Stimulated activated CD4-positive, alpha-beta T cell treated with anti-CD3 and anti-CD28 coated beads, Interleukin-4, amount 100 ng/mL, for 48 hours (primary cell): ENCODE results near the gene PRKAR2B.
"Not testable (repeated sequence)": the region's sequence is repeated elsewhere in the genome, so short reads cannot be mapped to it uniquely, and the experiment has no call there.

Experiments
- DNase-seq, 2 donors: peaks; one replicate each; pipeline ENCODE4 v3.0.0-alpha.2; 2020; ENCODE audit warnings: low read depth in 2 of 2

Gene PRKAR2B

DNA sequence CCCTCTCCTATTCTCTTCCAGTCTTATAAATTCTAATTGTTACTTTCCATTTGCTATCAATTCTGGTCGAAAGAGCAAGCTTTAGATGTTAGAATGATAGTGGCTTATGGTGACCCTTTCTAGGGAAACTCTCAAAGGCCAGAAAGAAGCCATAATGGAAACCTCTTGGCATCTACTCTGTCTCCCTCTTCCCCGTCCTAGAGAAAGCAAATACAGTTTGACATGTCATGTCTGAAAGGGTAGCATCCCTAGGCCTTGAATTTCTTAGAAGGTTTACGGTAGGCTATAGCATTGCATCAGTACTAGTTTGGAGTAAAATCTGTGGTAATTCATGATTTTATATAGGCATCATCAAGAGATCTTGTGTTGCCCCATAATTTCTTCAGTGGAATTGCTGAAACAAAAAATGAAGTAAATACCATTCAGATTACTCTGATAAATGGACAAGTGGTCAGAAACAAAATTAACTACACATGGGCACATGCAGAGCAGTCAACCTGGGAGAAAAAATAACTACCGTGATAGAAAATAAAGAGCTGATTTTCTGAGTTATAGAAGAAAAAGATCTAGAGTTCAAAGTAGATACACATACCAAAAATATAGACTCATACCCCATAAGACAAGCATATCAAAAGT lies 4.4 kb downstream of the PRKAR2B start:
- no peak for DNase-seq

DNA sequence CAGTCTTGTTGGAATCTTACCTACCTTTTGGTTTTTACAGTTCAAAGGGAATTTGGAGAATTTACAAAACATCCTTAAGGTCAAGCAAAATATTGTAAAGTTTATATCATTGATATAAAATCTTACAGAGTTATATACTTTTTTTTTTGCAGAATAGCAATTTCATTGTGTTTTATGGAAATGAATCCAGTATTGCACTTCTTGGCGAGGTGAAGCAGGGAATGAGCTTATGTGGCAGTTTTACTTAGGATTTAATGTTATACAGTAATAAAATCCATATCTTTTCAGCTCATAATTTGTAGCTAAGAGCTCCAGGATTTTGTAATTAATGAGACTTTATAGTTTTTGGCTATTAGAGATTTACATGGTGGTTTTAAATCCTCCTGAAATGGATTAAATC lies 5.0 kb downstream of the PRKAR2B start:
- DNase-seq, result no peak

DNA sequence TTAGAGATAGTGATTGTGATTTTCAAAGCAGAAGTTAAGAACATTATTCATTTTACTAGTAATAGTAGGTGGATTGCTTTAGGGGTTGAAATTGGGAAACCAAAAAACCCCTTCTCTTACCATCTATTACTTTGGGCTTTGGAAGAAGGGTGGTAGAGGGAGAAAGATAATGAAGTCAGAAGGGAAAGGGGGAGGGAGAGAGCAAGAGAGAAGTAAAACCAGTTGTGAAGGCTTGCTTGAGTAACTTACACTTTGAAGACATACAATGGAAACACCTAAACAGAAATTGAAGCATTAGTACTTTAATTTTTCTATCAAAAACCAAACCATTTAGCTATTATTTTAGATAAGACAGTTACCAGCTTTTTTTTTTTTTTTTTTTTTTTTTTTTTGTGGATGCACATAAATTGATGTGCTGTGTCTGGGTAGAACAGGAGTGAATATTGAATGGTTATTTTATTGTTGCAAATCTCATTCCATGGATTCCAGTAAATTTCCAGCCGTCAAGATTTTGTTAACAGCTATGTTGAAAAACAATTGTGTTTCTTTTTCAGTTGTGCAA lies 5.5 kb downstream of the PRKAR2B start:
- no peak for DNase-seq

DNA sequence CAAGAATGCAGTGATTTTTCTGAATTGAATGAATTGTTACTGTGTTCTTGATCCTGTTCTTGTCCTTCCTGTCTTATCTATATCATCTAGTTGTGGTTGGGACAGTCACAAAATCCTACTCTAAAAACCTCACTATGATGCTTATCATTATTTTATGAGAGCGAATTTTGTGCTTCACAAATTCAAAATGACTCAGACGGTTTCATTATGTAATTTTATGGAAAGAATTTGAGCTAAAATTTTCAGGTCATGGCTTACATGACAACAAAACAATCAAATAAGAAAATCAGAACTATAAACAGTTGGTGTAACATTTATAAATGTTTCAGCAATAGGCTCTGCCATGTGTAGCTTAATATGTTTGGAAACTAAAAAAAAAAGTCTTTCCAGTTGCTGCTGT lies 6.9 kb downstream of the PRKAR2B start:
- DNase-seq, result no peak

DNA sequence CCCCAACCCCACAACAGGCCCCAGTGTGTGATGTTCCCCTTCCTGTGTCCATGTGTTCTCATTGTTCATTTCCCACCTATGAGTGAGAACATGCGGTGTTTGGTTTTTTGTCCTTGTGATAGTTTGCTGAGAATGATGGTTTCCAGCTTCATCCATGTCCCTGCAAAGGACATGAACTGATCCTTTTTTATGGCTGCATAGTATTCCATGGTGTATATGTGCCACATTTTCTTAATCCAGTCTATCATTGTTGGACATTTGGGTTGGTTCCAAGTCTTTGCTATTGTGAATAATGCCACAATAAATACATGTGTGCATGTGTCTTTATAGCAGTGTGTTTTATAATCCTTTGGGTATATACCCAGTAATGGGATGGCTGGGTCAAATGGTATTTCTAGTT lies 10.5 kb downstream of the PRKAR2B start:
- DNase-seq, result not testable (repeated sequence)

DNA sequence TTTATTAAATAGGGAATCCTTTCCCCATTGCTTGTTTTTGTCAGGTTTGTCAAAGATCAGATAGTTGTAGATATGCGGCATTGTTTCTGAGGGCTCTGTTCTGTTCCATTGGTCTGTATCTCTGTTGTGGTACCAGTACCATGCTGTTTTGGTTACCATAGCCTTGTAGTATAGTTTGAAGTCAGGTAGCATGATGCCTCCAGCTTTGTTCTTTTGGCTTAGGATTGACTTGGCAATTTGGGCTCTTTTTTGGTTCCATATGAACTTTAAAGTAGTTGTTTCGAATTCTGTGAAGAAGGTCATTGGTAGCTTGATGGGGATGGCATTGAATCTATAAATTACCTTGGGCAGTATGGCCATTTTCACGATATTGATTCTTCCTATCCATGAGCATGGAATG lies 11.6 kb downstream of the PRKAR2B start:
- DNase-seq, result not testable (repeated sequence)

DNA sequence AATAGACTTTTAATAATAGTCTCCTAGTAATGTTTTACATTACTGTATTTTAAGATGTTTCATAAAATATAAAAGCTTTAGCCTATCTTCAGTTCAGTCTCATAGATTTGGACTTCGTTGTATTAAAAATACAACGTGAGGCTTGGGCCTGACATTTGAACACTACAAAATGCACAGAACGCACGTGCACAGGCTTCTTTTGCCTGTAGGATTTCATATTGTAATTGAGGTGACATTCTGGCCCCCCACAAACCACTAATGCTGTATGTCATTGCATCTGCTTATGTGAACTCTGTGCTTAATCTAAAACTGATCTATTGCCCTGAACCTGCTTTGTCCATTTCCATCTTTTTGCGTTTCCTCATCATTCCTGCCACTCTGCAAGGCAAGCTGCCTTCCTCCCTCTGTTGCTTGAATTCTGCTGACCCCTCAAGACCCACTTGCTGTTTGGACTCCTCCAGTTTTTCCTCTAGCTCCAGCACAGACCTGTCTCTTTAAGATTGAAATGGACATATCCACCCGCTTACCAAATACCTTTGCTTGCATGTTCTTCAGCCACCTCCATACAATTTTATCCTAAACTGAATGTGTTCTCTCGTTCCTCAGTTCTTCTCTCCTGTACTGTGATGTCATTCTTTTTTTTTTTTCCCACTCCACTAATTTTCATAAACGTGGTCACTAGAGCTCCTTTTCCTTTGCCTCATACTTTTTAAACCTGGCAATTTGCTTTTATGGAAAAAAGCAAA lies 12.4 kb downstream of the PRKAR2B start:
- DNase-seq, result no peak

DNA sequence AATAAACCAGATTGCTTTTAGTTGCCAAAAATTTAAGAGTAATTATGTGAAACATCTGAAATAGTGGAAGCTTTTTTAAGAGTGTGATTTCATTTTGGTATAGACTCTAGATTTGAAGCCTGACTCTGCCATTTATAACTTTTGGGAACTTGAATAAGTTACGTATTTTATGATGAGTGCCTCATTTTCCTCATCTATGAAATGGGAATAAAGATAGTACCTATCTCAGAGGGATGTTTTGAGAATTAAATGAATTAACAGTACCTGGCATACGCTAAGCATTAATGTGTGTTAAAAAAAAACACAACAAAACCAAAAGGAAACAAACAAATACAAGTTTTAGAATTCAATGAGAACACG lies 12.9 kb downstream of the PRKAR2B start:
- no peak for DNase-seq

DNA sequence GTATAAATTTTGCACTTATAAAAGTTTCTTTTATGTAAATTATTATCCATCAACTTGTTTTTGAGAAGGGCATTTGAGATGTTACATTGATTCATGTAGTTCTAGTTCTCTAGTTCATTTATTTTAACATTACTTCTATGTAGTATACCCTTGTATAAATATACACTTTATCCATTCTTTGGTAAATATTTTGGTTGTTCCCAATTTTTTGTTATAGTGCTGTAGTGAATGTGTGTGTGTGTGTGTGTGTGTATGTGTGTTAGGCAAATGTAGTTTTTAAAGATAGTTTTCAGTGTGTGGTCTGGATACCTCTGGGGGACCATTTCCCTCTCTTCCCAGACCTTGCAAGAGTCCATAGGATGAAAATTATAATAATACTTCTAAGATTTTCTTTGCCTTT lies 15.0 kb downstream of the PRKAR2B start:
- no peak for DNase-seq

DNA sequence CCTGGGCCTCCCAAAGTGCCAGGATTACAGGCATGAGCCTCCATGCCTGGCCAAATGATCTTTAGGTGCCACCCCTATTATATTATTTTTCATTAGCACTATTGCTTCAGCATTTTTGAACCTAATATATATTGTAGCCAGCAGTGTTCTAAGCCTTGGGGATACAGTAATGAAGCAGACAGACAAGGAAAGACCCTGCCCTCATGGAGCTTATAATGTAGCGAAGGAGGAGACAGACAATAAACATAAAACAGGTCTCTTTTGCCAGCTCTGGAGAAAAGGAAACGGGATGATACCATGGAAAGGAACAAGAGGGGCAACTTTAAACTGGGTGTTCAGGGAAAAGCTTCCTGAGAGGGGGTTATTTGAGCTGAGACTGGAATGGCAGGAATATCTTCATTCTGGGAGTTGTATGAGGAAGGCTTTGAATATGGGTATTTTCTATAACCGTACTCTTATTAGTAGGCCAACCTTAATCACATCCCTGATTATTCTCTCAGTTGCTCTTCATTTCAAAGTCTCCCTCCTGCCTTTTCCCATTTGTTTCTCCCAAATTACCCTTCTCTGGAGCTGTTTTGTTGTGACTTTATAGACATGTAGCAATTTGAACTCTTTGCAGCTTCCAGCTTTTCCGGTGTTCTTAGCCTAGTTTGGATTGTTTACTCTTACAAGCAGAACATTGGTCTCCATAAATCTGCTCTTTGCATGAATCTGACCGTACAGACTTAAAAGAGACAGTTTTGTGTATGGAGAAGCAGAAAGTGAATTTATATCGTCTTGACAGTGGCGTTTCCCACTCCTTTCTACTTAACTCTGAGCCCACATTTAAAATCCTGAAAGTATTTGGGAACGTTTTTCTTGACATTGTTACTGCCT lies 19.0 kb downstream of the PRKAR2B start:
- DNase-seq, result no peak

DNA sequence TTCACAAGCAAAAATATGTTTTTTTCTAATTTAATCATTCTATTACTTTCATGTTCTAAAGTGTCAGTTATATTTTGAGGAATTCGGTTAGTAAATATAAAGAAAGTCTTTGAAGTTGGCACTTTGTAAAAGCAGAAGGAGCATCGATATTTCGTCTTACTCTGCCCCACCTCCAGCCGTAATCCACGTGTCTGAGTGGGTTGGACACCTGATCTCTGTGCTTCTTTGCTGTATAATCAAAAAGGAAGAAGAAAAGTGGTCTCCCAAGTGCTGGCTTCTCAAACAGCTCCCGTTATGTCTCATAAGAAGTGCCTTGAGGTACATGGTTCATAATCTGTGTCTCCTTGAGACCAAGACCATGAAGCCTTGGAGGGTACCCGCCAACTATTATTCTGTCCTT lies 19.8 kb downstream of the PRKAR2B start:
- no peak for DNase-seq

DNA sequence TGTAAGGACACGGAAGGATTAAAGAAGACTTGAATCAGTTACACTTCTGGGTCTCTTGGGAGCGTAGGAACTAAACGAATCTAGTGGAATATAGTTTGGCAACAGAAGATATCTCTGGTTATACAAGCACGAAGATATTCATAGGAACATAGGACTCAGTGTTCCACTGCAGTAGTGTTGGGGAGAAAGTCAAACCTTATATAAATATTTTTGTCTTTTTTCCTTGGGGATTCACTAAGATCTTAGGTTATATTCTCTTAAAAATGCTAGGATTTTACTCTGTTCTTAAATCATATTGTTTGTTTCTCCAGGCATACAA lies 21.4 kb downstream of the PRKAR2B start:
- no peak for DNase-seq

DNA sequence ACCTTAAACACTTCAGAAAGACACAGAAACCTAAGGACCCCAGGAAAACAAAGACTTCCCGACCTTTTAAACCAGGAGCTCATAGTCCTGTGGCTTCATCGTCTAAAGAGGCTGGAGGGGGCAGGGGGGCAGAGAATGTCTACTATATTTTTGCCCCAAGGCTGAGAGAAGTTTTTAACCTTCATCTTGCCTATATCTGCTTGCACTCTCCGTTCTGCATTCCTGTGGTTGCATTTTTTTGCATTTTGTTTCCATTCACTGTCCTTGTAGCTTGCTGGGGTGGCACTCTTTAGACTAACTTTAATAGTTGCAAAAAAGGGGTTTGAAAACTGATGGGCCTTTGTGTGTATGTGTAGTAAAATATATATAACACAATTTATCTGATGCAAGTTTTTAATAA lies 23.7 kb downstream of the PRKAR2B start:
- no peak for DNase-seq

DNA sequence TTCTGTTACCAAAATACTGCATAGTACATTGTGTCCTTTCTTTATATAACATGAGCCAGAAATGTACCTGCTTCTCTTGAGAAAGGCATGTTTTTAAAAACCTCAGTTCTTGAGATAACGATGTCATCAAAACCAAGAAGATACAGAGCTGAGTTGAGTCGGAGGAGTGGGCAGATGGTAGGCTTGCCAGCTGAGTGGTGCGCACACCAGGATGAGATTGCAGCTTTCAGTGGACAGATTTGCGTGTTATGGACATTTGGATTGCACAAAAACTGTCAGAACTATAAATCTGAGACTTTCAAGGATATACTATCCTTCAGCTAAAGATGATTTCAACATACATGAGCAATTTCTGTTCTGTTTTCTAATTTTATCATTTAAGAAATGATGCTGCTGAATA lies 25.0 kb downstream of the PRKAR2B start:
- DNase-seq, result no peak

DNA sequence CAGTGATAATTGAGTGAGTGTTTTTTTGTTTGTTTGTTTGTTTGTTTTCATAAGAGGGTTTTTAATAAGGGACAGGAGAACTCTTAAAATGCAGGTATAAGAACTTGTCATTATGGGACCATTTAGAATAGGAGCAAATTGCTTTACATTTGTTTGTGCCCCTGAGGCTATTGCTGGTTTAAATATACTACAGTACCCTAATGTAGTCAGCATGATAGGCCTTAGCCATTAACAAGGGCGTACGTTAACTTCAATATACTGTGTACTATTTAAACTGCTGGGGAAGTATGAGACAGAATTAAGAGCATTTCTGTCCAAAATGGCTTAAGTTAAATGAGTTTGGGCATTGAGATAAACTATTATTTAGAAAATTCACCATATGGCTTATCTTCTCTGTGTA lies 26.2 kb downstream of the PRKAR2B start:
- no peak for DNase-seq

DNA sequence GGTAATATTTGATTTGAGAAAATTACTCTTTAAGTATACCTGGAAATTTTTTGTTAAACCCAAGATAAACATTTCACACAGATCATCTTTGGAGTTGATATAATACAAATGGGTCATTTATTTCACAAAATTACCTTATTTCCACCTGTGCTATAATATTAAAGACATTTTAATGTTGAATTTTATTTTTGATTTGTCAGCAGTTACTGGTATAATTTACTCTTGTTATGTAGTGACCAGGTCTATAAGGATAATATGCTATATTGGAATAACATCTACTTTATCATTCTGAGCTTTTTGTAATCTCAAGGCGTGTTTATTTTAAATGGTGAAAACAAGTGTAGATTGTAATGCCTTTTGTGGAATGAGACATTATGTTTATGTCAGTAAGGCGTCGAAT lies 26.6 kb downstream of the PRKAR2B start:
- no peak for DNase-seq

DNA sequence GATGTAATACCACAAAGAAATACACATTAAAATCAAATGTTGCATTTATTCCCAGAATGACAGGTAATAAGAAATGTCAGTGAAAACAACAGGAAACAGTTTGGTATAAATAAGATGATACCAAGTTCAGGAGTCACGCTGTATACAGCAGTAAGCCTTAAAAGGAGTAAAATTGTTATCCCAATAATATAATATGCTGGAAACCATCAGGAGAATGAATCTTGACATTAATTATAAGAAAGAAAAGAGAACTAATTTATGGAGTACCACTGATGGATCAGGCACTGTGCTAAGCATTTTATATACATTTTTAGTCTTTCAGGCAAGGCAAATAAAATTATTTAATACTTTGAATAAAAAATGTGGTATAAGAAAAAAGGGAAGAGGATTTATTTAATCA lies 27.6 kb downstream of the PRKAR2B start:
- no peak for DNase-seq

DNA sequence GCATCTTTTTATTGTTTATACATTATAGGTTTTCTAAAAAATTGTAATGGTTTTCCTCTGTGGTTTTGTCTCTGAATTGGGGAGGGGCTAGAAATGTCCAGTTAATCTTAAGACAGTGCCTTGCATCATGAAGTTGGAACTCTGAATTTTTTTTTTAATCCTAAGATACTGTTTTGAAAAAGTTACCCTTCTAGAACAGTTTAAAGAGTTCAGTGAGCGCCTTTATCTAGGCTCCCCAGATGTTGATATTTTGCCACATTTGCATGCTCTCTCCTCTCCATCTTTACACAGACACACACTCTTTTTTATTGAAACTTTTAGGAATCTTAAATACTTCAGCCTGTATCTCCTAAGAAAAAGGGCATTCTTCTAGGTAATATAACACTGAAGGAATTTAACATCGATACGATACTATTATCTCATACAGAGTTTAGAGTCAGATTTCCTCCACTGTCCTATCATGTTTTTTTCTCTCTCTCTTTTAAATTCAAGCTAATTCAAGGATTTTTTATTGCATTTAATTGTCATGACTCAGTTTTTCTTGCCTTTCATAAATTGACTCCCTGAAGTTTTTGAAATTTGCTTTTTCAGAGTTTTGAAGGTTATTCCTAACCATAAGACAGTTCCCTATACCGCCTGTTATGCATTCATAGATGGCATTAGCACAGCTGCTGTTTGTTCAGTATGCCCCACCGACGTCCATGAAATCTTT lies 31.5 kb downstream of the PRKAR2B start:
- DNase-seq, result no peak

DNA sequence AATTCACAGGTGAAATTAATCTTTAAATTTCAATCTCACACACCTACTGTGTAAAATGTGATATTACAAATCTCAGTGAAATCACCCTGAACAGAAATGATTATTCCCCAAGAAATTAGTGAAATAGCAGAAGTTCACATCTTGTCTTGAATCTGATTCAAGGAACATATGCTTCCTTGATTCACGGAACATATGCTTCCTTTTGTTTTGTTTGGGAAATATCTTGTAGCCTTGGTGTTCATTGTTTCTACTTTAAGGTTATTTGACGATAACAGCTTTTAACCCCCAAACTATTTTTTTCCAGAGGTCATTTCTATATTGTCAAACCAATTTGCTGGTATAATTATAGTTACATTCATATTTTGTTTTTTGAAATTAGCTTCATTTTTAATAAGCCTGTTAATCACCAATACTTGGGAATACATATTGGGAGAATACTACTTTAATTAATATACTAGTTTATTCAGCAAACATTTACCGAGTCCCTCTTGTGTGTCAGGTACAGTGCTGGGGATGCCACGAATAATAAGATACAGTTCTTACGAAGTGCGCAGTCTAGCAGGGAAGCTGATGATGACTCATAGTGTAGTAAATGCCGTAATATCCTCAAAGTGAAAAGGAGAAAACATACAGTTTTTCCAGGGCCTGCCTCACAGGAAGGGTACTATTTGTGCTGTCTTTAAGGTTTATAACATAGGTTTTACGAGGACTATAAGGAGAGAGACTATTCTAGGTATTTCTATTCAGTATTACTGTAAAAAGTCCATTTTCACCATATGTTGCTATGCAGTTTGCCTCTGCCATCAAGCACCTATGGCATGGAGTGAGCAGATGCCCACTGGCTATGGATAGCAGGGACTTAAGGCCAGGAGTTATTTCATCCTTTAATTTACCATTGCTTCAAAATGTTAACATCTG lies 32.5 kb downstream of the PRKAR2B start:
- DNase-seq, result no peak

DNA sequence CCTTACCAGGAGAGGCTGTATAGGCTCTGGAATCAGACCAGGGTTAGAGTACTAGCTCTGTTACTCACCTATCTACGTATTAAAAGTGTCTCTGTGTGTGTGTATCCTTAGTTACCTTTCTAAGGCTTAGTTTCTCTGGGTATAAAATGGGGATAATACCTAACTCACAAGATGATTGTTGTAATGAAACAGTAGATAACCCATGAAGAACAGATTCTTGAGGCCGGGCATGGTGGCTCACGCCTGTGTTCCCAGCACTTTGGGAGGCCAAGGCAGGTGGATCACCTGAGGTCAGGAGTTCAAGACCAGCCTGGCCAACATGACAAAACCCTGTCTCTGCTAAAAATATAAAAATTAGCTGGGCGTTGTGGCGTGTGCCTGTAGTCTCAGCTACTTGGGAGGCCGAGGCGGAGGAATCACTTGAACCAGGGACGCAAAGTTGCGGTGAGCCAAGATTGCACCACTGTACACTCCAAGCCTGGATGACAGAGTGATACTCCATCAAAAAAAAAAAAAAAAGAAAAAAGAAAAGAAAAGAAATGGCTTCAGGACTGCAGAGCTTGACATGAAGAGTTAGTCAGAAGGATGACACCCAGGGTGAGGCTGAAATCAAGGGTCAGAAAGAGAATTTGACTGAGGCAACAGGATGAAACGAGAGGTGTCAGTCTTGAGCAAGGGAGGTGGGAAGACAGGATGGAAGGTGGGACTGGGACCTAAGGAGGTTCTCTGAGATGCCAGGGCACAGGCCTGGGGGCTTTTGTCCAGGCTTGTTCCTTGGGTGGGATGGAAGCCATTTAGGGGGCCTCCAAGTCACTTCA lies 33.4 kb downstream of the PRKAR2B start:
- no peak for DNase-seq
